Left cardiac atrium (tissue), 4 donors: ENCODE results near the gene GAGE10. TPM values are rescaled to one million over a fixed set of nuclear protein-coding genes. Genes with fewer than 3 reads are reported as not detected.
A peak's percentile ranks its signal among the peaks of the same experiment; 100 is the strongest.
"Not testable (repeated sequence)": the region's sequence is repeated elsewhere in the genome, so short reads cannot be mapped to it uniquely, and the experiment has no call there.

ENCODE experiments used
- ATAC-seq, 2 donors: fragments of 200-7000 bp; cut with Tn5 transposase; one replicate each; pipeline ENCODE4 v1.9.1; 2020; ENCODE audit warnings: mild to moderate bottlenecking in 2 of 2, moderate library complexity in 2 of 2
- DNase-seq: peaks from one replicate; pipeline ENCODE4 v3.0.0-alpha.2; 2020
- intact Hi-C, 2 donors: fragments of 100-400 bp; cut with DNase I; formaldehyde crosslinking; loops; one replicate each; pipeline versions ENCODE4 v1.14.1 to v1.15.1; 2022 to 2023
- total RNA-seq, 2 donors: library from RNA; stranded (reverse); fragmentation: NEBNext Ultra II Directional; extraction: Animal tissue kit (Norgen Biotek cat#: 25700); gene quantifications; one replicate each; pipeline ENCODE4 v1.2.1, GENCODE V29; 2021
- donor health status: DM: no; HTN: yes; CAD: no.
- donor health status: DM: no; HTN: yes; CAD: no; lungs with severe emphysema.
- donor health status: DM: yes; HTN: yes; CAD: no.
- donor health status: Dilated cardiomyopathy.

GAGE10 gene
- total RNA-seq, 2 donors from 2014 or later: not detected

GRCh38 chrX:49272421-49272820 lies 31.0 kb upstream of the GAGE10 start:
- ATAC-seq: no peak
- no peak for DNase-seq
- intact Hi-C loops: loop anchor here in 1 of 2 donors (10.0 kb wide), 1 partner anchor 118 kb away; no protein-coding TSS in a partner anchor

- no peak for DNase-seq
- intact Hi-C loops: loop anchor here in 1 of 2 donors (10.0 kb wide), 1 partner anchor 118 kb away; no protein-coding TSS in a partner anchor
- ATAC-seq: no peak
Measured at GRCh38 chrX:49273181-49273727, 30.2 kb upstream of the GAGE10 start.

- intact Hi-C loops: loop anchor here in 1 of 2 donors (10.0 kb wide), 1 partner anchor 121 kb away; no protein-coding TSS in a partner anchor
- DNase-seq (no peak), ATAC-seq (no peak)
Measured at GRCh38 chrX:49276207-49276606, 27.2 kb upstream of the GAGE10 start.

GRCh38 chrX:49276671-49277534 lies 26.5 kb upstream of the GAGE10 start:
- ATAC-seq: peak; percentile 19 to 55
- DNase-seq: no peak
- intact Hi-C loops: loop anchor here in 1 of 2 donors (10.0 kb wide), 1 partner anchor 122 kb away; no protein-coding TSS in a partner anchor

- ATAC-seq: no peak
Measured at GRCh38 chrX:49277535-49277830, 26.0 kb upstream of the GAGE10 start.

GRCh38 chrX:49278081-49278480 lies 25.4 kb upstream of the GAGE10 start:
- intact Hi-C loops: loop anchor here in 1 of 2 donors (10.0 kb wide), 1 partner anchor 123 kb away; no protein-coding TSS in a partner anchor
- ATAC-seq (no peak), DNase-seq (no peak)

More at GRCh38 chrX:49277535-49277830, 26.0 kb upstream of the GAGE10 start:
- intact Hi-C loops: loop anchor here in 1 of 2 donors (10.0 kb wide), 1 partner anchor 123 kb away; no protein-coding TSS in a partner anchor
- no peak for DNase-seq

- intact Hi-C loops: no loop called here
- DNase-seq (no peak), ATAC-seq (peak; percentile 72 to 82)
Measured at GRCh38 chrX:49282647-49283011, 20.8 kb upstream of the GAGE10 start.

- ATAC-seq (no peak), DNase-seq (no peak)
- intact Hi-C loops: no loop called here
Measured at GRCh38 chrX:49284212-49284611, 19.2 kb upstream of the GAGE10 start.

- intact Hi-C loops: no loop called here
- ATAC-seq: no peak
- DNase-seq: no peak
Measured at GRCh38 chrX:49286136-49286535, 17.3 kb upstream of the GAGE10 start.

GRCh38 chrX:49286581-49286980 lies 16.9 kb upstream of the GAGE10 start:
- ATAC-seq: no peak
- DNase-seq: no peak
- intact Hi-C loops: no loop called here

GRCh38 chrX:49287665-49288064 lies 15.8 kb upstream of the GAGE10 start:
- intact Hi-C loops: no loop called here
- no peak for DNase-seq
- ATAC-seq: no peak

GRCh38 chrX:49290215-49290614 lies 13.2 kb upstream of the GAGE10 start:
- ATAC-seq (no peak), DNase-seq (no peak)
- intact Hi-C loops: no loop called here

GRCh38 chrX:49291615-49292337 lies 11.7 kb upstream of the GAGE10 start:
- DNase-seq: peak; percentile 60
- ATAC-seq: peak; percentile 77 to 79
- intact Hi-C loops: no loop called here

- no peak for DNase-seq
- ATAC-seq: no peak
- intact Hi-C loops: no loop called here
Measured at GRCh38 chrX:49292400-49293362, 10.8 kb upstream of the GAGE10 start.

GRCh38 chrX:49299293-49299692 lies 4.2 kb upstream of the GAGE10 start:
- intact Hi-C loops, ATAC-seq, DNase-seq: not testable (repeated sequence)

- DNase-seq: no peak
- intact Hi-C loops: no loop called here
- no peak for ATAC-seq
Measured at GRCh38 chrX:49300703-49301102, 2.7 kb upstream of the GAGE10 start.

- ATAC-seq, DNase-seq, intact Hi-C loops: not testable (repeated sequence)
Measured at GRCh38 chrX:49307775-49308174, 4.3 kb downstream of the GAGE10 start.

GRCh38 chrX:49308604-49309269 lies 5.3 kb downstream of the GAGE10 start:
- DNase-seq (peak; percentile 33), ATAC-seq (peak; percentile 56 to 85)
- intact Hi-C loops: no loop called here
